ENCODE measurements around the gene LTA4H.
A peak's percentile ranks its signal among the peaks of the same experiment; 100 is the strongest.

Gene LTA4H

GRCh38 chr12:96000858-96001257 lies 34.5 kb downstream of the LTA4H start:
- WGBS (ENCODE audit: insufficient coverage, insufficient read length) = no CpG with 5 or more reads among the region's 5 CpGs
- Histone ChIP-seq H3K36me3 (ENCODE audit: control insufficient read depth, insufficient read depth, low read length) (0 out of 2 replicates have a peak, but pooled peaks cover 2% of the 10 kb centered on the region), H3K27me3 (ENCODE audit: control insufficient read depth, insufficient read depth, low read length) (no peaks in the 10 kb centered on the region), H3K27ac (ENCODE audit: low read length) (no peak overlapping the region), H3K9me3 (ENCODE audit: control insufficient read depth, insufficient read depth, low read length) (no peaks in the 10 kb centered on the region), H3K4me1 (ENCODE audit: control insufficient read depth, insufficient read depth, low read length) (no peaks in the 10 kb centered on the region), H3K4me3 (ENCODE audit: low read length) (no peak overlapping the region)
- DNase-seq (ENCODE audit: low read depth, low spot score) = no peak

GRCh38 chr12:95999484-95999883 lies 35.9 kb downstream of the LTA4H start:
- Histone ChIP-seq H3K4me3 (ENCODE audit: low read length) (no peak overlapping the region), H3K9me3 (ENCODE audit: control insufficient read depth, insufficient read depth, low read length) (no peaks in the 10 kb centered on the region), H3K36me3 (ENCODE audit: control insufficient read depth, insufficient read depth, low read length) (0 out of 2 replicates have a peak, but pooled peaks cover 1% of the 10 kb centered on the region), H3K4me1 (ENCODE audit: control insufficient read depth, insufficient read depth, low read length) (no peaks in the 10 kb centered on the region; the same call in 1 of the 2 replicates), H3K27ac (ENCODE audit: low read length) (no peak overlapping the region), H3K27me3 (ENCODE audit: control insufficient read depth, insufficient read depth, low read length) (no peaks in the 10 kb centered on the region)
- DNase-seq (ENCODE audit: low read depth, low spot score) = no peak
- no CpG with 5 or more reads among the region's 5 CpGs for WGBS (ENCODE audit: insufficient coverage, insufficient read length)

DNA sequence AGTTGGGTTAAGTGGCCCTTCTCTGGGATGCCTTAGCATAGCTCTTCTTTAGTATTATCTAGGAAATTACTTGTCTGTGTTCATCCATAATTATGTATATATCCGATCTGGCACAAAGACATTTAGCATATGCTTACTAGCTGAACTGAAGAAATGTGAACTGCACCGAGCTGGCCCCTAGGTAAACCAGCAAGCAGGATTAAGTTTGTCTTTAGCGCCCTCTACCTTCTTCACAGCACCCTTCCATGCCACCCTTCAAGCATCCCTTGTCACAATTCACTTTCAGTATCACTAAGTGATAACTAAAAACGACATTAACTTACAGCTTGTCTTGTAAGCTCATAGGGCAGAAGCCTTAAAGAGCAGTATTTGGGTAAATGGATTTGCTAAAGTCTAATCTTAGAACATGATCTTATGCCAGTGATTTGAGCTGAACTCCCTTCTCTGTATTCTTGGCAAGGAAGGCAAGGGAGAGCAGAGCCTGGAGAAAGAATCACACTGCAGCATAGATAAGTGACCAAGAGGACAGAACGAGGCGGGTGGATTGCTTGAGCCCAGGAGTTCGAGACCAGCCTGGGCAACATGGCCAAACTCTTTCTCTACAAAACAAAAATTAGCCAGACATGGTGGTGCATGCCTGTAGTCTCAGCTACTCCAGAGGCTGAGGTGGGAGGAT lies 36.6 kb downstream of the LTA4H start:
- H3K4me3 ChIP-seq (ENCODE audit: low read length) = no peak overlapping the region
- no peaks in the 10 kb centered on the region for H3K27me3 ChIP-seq (ENCODE audit: control insufficient read depth, insufficient read depth, low read length)
- DNase-seq (ENCODE audit: low read depth, low spot score) = peak; percentile 45
- H3K27ac ChIP-seq (ENCODE audit: low read length) = no peak overlapping the region
- H3K9me3 ChIP-seq (ENCODE audit: control insufficient read depth, insufficient read depth, low read length) = no peaks in the 10 kb centered on the region
- no CpG with 5 or more reads among the region's 7 CpGs for WGBS (ENCODE audit: insufficient coverage, insufficient read length)
- no peaks in the 10 kb centered on the region; the same call in 1 of the 2 replicates for H3K4me1 ChIP-seq (ENCODE audit: control insufficient read depth, insufficient read depth, low read length)
- no peaks in the 10 kb centered on the region for H3K36me3 ChIP-seq (ENCODE audit: control insufficient read depth, insufficient read depth, low read length)

GRCh38 chr12:95997911-95998510 lies 37.4 kb downstream of the LTA4H start:
- H3K27me3 ChIP-seq (ENCODE audit: control insufficient read depth, insufficient read depth, low read length) = no peaks in the 10 kb centered on the region
- no peaks in the 10 kb centered on the region for H3K9me3 ChIP-seq (ENCODE audit: control insufficient read depth, insufficient read depth, low read length)
- no peaks in the 10 kb centered on the region; the same call in 1 of the 2 replicates for H3K4me1 ChIP-seq (ENCODE audit: control insufficient read depth, insufficient read depth, low read length)
- no CpG with 5 or more reads among the region's 5 CpGs for WGBS (ENCODE audit: insufficient coverage, insufficient read length)
- no peak overlapping the region for H3K4me3 ChIP-seq (ENCODE audit: low read length)
- no peak for DNase-seq (ENCODE audit: low read depth, low spot score)
- H3K27ac ChIP-seq (ENCODE audit: low read length) = no peak overlapping the region
- H3K36me3 ChIP-seq (ENCODE audit: control insufficient read depth, insufficient read depth, low read length) = no peaks in the 10 kb centered on the region

- no CpG with 5 or more reads among the region's 3 CpGs for whole genome bisulfite sequencing (ENCODE audit: insufficient coverage, insufficient read length)
- DNase-seq (ENCODE audit: low read depth, low spot score) = no peak
- Histone ChIP-seq H3K9me3 (ENCODE audit: control insufficient read depth, insufficient read depth, low read length) (no peaks in the 10 kb centered on the region), H3K4me3 (ENCODE audit: low read length) (no peak overlapping the region), H3K36me3 (ENCODE audit: control insufficient read depth, insufficient read depth, low read length) (no peaks in the 10 kb centered on the region), H3K27ac (ENCODE audit: low read length) (no peak overlapping the region), H3K4me1 (ENCODE audit: control insufficient read depth, insufficient read depth, low read length) (no peaks in the 10 kb centered on the region; the same call in 1 of the 2 replicates), H3K27me3 (ENCODE audit: control insufficient read depth, insufficient read depth, low read length) (no peaks in the 10 kb centered on the region)
Measured at GRCh38 chr12:95997276-95997675, 38.1 kb downstream of the LTA4H start.

GRCh38 chr12:95996034-95996658 lies 39.2 kb downstream of the LTA4H start, which contains the start of gene HAL:
Gene HAL, minus strand, starts transcription at chr12:95996344. Its CDS starts 434 bp downstream, at chr12:95995910.
- Histone ChIP-seq H3K4me1 (ENCODE audit: control insufficient read depth, insufficient read depth, low read length) (no peaks in the 10 kb centered on the region; the same call in 1 of the 2 replicates), H3K27me3 (ENCODE audit: control insufficient read depth, insufficient read depth, low read length) (no peaks in the 10 kb centered on the region), H3K36me3 (ENCODE audit: control insufficient read depth, insufficient read depth, low read length) (no peaks in the 10 kb centered on the region), H3K27ac (ENCODE audit: low read length) (no peak within 1 kb of the TSS), H3K9me3 (ENCODE audit: control insufficient read depth, insufficient read depth, low read length) (no peaks in the 10 kb centered on the region), H3K4me3 (ENCODE audit: low read length) (no peak within 1 kb of the TSS)
- WGBS (ENCODE audit: insufficient coverage, insufficient read length) = no CpG with 5 or more reads among the region's 7 CpGs
- DNase-seq (ENCODE audit: low read depth, low spot score) = no peak

GRCh38 chr12:95995238-95996031 lies 40.0 kb downstream of the LTA4H start:
- DNase-seq (ENCODE audit: low read depth, low spot score) = no peak
- H3K36me3 ChIP-seq (ENCODE audit: control insufficient read depth, insufficient read depth, low read length) = no peaks in the 10 kb centered on the region
- H3K27me3 ChIP-seq (ENCODE audit: control insufficient read depth, insufficient read depth, low read length) = no peaks in the 10 kb centered on the region
- WGBS (ENCODE audit: insufficient coverage, insufficient read length) = no CpG with 5 or more reads among the region's 29 CpGs
- no peaks in the 10 kb centered on the region for H3K9me3 ChIP-seq (ENCODE audit: control insufficient read depth, insufficient read depth, low read length)
- H3K4me1 ChIP-seq (ENCODE audit: control insufficient read depth, insufficient read depth, low read length) = no peaks in the 10 kb centered on the region; the same call in 1 of the 2 replicates
- no peak overlapping the region for H3K4me3 ChIP-seq (ENCODE audit: low read length)
- H3K27ac ChIP-seq (ENCODE audit: low read length) = no peak overlapping the region

DNA sequence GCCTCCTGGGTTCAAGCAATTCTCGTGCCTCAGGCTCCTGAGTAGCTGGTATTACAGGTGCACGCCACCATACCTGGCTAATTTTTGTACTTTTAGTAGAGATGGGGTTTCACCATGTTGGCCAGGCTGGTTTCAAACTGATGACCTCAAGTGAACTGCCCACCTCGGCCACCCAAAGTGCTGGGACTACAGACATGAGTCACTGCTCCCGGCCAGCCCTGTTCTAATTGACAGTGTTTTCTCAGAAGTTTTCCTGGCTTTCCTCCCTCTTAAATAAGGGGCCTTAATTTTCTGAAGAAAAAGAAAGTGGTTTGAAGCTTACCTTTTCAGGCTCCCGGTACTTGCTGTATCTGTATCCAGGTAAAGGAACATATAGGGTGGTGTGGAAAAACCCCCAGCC lies 40.9 kb downstream of the LTA4H start:
- peaks cover 2% of the 10 kb centered on the region for H3K4me1 ChIP-seq (ENCODE audit: control insufficient read depth, insufficient read depth, low read length)
- H3K9me3 ChIP-seq (ENCODE audit: control insufficient read depth, insufficient read depth, low read length) = no peaks in the 10 kb centered on the region
- no peak overlapping the region for H3K4me3 ChIP-seq (ENCODE audit: low read length)
- WGBS (ENCODE audit: insufficient coverage, insufficient read length) = no CpG with 5 or more reads among the region's 5 CpGs
- H3K27ac ChIP-seq (ENCODE audit: low read length) = no peak overlapping the region
- H3K27me3 ChIP-seq (ENCODE audit: control insufficient read depth, insufficient read depth, low read length) = no peaks in the 10 kb centered on the region
- H3K36me3 ChIP-seq (ENCODE audit: control insufficient read depth, insufficient read depth, low read length) = no peaks in the 10 kb centered on the region
- no peak for DNase-seq (ENCODE audit: low read depth, low spot score)

GRCh38 chr12:95993907-95994306 lies 41.5 kb downstream of the LTA4H start:
- Histone ChIP-seq H3K27ac (ENCODE audit: low read length) (no peak overlapping the region), H3K9me3 (ENCODE audit: control insufficient read depth, insufficient read depth, low read length) (no peaks in the 10 kb centered on the region), H3K4me3 (ENCODE audit: low read length) (no peak overlapping the region), H3K4me1 (ENCODE audit: control insufficient read depth, insufficient read depth, low read length) (peaks cover 2% of the 10 kb centered on the region), H3K27me3 (ENCODE audit: control insufficient read depth, insufficient read depth, low read length) (no peaks in the 10 kb centered on the region), H3K36me3 (ENCODE audit: control insufficient read depth, insufficient read depth, low read length) (no peaks in the 10 kb centered on the region)
- WGBS (ENCODE audit: insufficient coverage, insufficient read length) = no CpG with 5 or more reads among the region's 7 CpGs
- no peak for DNase-seq (ENCODE audit: low read depth, low spot score)

DNA sequence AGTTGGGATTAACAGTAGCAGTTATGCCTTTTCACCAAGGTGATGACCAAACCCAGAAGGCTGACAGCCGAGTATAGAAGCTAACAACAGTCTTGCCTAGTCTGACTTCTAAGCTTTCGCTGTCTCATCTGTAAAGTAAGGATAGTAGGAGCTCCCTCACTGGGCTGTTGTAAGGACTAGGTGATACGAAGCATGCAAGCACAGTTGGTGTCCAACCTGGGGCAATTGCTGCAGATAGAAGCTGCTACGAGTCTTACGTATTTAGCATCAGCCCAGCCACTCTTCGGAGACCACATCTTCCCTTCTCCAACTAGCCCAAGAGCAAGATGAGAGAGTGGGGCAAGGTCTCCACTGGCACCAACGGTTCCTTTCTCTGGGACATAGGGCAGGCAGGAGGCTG lies 45.3 kb downstream of the LTA4H start:
- no CpG with 5 or more reads among the region's 7 CpGs for WGBS (ENCODE audit: insufficient coverage, insufficient read length)

More for the DNA sequence above, 45.3 kb downstream of the LTA4H start:
- Histone ChIP-seq H3K4me3 (ENCODE audit: low read length) (no peak overlapping the region), H3K4me1 (ENCODE audit: control insufficient read depth, insufficient read depth, low read length) (peaks cover 3% of the 10 kb centered on the region; the same call in 1 of the 2 replicates), H3K9me3 (ENCODE audit: control insufficient read depth, insufficient read depth, low read length) (no peaks in the 10 kb centered on the region), H3K27me3 (ENCODE audit: control insufficient read depth, insufficient read depth, low read length) (no peaks in the 10 kb centered on the region), H3K27ac (ENCODE audit: low read length) (no peak overlapping the region), H3K36me3 (ENCODE audit: control insufficient read depth, insufficient read depth, low read length) (no peaks in the 10 kb centered on the region)
- DNase-seq (ENCODE audit: low read depth, low spot score) = no peak

All from iPS DF 6.9 (cell line).